Endothelial cell of umbilical vein (primary cell): ENCODE measurements around the gene CMTM2. TPM values are rescaled to one million over a fixed set of nuclear protein-coding genes. Genes with fewer than 3 reads are reported as not detected.

Experiments used
- BruUV-seq: library from RNA; stranded (reverse); fragments of 400-500 nt; replicated peaks from 2 replicates; lab custom pipeline; 2021; lab: Mats Ljungman, UMichigan
- CTCF ChIA-PET: fragments of 300-600, 350-600 bp; sonication (Branson Sonifier 250); formaldehyde crosslinking; loops from one replicate; lab custom pipeline; 2021; ENCODE audit warnings: antibody characterized with exemption, inconsistent platforms; lab: Charles Lee
- POLR2A ChIA-PET: fragments of 300-600, 350-600 bp; sonication (Branson Sonifier 250); formaldehyde crosslinking; loops from one replicate; lab custom pipeline; 2021; ENCODE audit warnings: antibody characterized with exemption, inconsistent platforms; lab: Charles Lee
- DNase-seq: peaks from one replicate; pipeline ENCODE4 v3.0.0-alpha.2; 2011; ENCODE audit warnings: low read depth, low spot score
- FAIRE-seq: peaks from 2 replicates; lab custom pipeline; 2011; peaks lifted over from hg19 to GRCh38; lab: Jason Lieb, UNC
- H2AFZ ChIP-seq: 2 replicates; pipeline ENCODE4 v1.6.0; 2012; ENCODE audit warnings: low read depth, low read length, control low read depth, inconsistent platforms
- H3K27ac ChIP-seq: 2 replicates; pipeline ENCODE4 v1.5.1; 2011; ENCODE audit warnings: low read depth, mild to moderate bottlenecking, control low read depth, low read length, moderate library complexity; ENCODE audit not compliant: insufficient read depth
- H3K27me3 ChIP-seq, 2 experiments: 2 replicates each; pipeline versions ENCODE4 v1.6.0 to v1.6.1; 2011; ENCODE audit warnings: low read length in 2 of 2, mixed read lengths in 1 of 2; ENCODE audit not compliant: control insufficient read depth in 2 of 2, insufficient read depth in 2 of 2
- H3K36me3 ChIP-seq, 2 experiments: 2 replicates in 1 of 2; 3 replicates in 1 of 2; pipeline ENCODE4 v1.5.1; 2011; ENCODE audit warnings: low read length in 2 of 2, mild to moderate bottlenecking in 1 of 2, moderate library complexity in 1 of 2; ENCODE audit not compliant: control insufficient read depth in 2 of 2, insufficient read depth in 2 of 2; ENCODE audit errors: extremely low read depth in 1 of 2
- H3K4me1 ChIP-seq: 3 replicates; pipeline ENCODE4 v1.5.1; 2011; ENCODE audit warnings: mild to moderate bottlenecking, low read length; ENCODE audit not compliant: control insufficient read depth, insufficient read depth; ENCODE audit errors: extremely low read depth
- H3K4me2 ChIP-seq: 2 replicates; pipeline ENCODE4 v1.6.1; 2011; ENCODE audit warnings: low read length, control low read depth, mixed read lengths; ENCODE audit not compliant: insufficient read depth
- H3K4me3 ChIP-seq, 3 experiments: fragments of 200-600 bp in 1 of 3; sonication (generic), shearing (Covaris generic) in 1 of 3; replicated peaks in 1 of 3; 2 replicates each; pipeline ENCODE4 v1.5.1; 2011 to 2016; ENCODE audit warnings: control low read depth in 3 of 3, low read length in 3 of 3, mild to moderate bottlenecking in 2 of 3, inconsistent platforms in 1 of 3, low read depth in 1 of 3, moderate library complexity in 1 of 3; ENCODE audit not compliant: insufficient read depth in 1 of 3
- H3K79me2 ChIP-seq: 2 replicates; pipeline ENCODE4 v1.6.0; 2012; ENCODE audit warnings: low read length, inconsistent platforms; ENCODE audit not compliant: control insufficient read depth, insufficient read depth
- H3K9ac ChIP-seq: replicated peaks from 2 replicates; pipeline ENCODE3; 2011; ENCODE audit warnings: low read length, control low read depth; ENCODE audit not compliant: insufficient read depth; ENCODE audit errors: extremely low read depth
- H3K9me1 ChIP-seq: replicated peaks from 3 replicates; pipeline ENCODE4 v1.6.0; 2011; ENCODE audit warnings: mild to moderate bottlenecking, low read length; ENCODE audit not compliant: control insufficient read depth, insufficient read depth; ENCODE audit errors: extremely low read depth
- H3K9me3 ChIP-seq: replicated peaks from 2 replicates; pipeline ENCODE4 v1.5.1; 2012; ENCODE audit warnings: low read length, inconsistent platforms; ENCODE audit not compliant: control insufficient read depth, insufficient read depth
- H4K20me1 ChIP-seq: replicated peaks from 2 replicates; pipeline ENCODE3; 2011; ENCODE audit warnings: mild to moderate bottlenecking, low read length; ENCODE audit not compliant: control insufficient read depth, insufficient read depth; ENCODE audit errors: extremely low read depth
- CTCF ChIP-seq, 2 donors: IDR thresholded peaks; 1 replicate in 1 of 2; 2 replicates in 1 of 2; pipeline ENCODE4 v1.5.1; 2011; ENCODE audit warnings: low read length in 2 of 2, mild to moderate bottlenecking in 2 of 2, moderate library complexity in 2 of 2, control low read depth in 1 of 2, inconsistent platforms in 1 of 2, low read depth in 1 of 2; ENCODE audit not compliant: insufficient read depth in 1 of 2; ENCODE audit errors: extremely low read depth in 1 of 2
- FOS ChIP-seq: IDR thresholded peaks from 2 replicates; pipeline ENCODE4 v1.6.1; 2011; ENCODE audit warnings: mild to moderate bottlenecking, low read length, moderate library complexity, borderline replicate concordance; ENCODE audit not compliant: insufficient read depth
- POLR2AphosphoS5 ChIP-seq: IDR thresholded peaks from 2 replicates; pipeline ENCODE4 v1.6.1; 2012; ENCODE audit warnings: low read depth, mild to moderate bottlenecking, control low read depth, low read length, moderate library complexity; ENCODE audit not compliant: insufficient read depth
- dilution Hi-C: fragments of 300-500 bp; cut with MboI; formaldehyde crosslinking; loops from one replicate; pipeline ENCODE4 v1.15.0; 2019; ENCODE audit warnings: low sequenced_read_pairs; ENCODE audit not compliant: extremely low pct_ligation_motif_present
- intact Hi-C: fragments of 100-400 bp; cut with micrococcal nuclease; formaldehyde crosslinking; loops from one replicate; pipeline ENCODE4 v1.10.0; 2022
- polyA plus RNA-seq, 4 experiments: library from polyadenylated mRNA; depleted of rRNA in 3 of 4; stranded (reverse) in 3 of 4; unstranded in 1 of 4; fragments of >200 nt; gene quantifications; 2 replicates each; pipeline versions ENCODE4 v1.2.1 to v1.2.3, GENCODE V29; 2011 to 2012; ENCODE audit warnings: missing spikeins in 1 of 4
- total RNA-seq: library from RNA; stranded (reverse); gene quantifications from 2 replicates; pipeline ENCODE4 v1.2.3, GENCODE V29; 2021
- TF ChIP-seq, protein P1 (sequence below): IDR thresholded peaks from 2 replicates; pipeline ENCODE4 v1.6.1; 2011; ENCODE audit not compliant: insufficient read depth, insufficient read length

CMTM2 gene
- total and polyA plus RNA-seq, 2 donors (not counting 3 experiments of a cell fraction or from before 2014, with no cell fraction given) = not detected

GRCh38 chr16:66608241-66609138 is 29.2 kb downstream of the CMTM2 start:
- Histone ChIP-seq H3K4me2 (no peak overlapping the region), H3K27me3 (no peaks in the 10 kb centered on the region), H3K36me3 (peaks cover 20 to 38% of the 10 kb centered on the region in 2 experiments), H3K9ac (no peak overlapping the region), H3K79me2 (peaks cover 30% of the 10 kb centered on the region), H4K20me1 (no peaks in the 10 kb centered on the region), H2AFZ (no peak overlapping the region), H3K4me3 (no peak overlapping the region), H3K27ac (peak overlapping the region; percentile 28), H3K4me1 (peaks cover 17% of the 10 kb centered on the region), H3K9me3 (no peaks in the 10 kb centered on the region), H3K9me1 (no peaks in the 10 kb centered on the region)
- ChIA-PET POLR2A (interaction anchor here (0.6 kb wide), 1 partner anchor 139 kb away, joined by 5 read pairs; no protein-coding TSS in a partner anchor), CTCF (interaction anchor here (0.6 to 6.3 kb wide), 75 partner anchors 9 to 318 kb away, joined by 3 to 171 read pairs (median 5); partner anchors contain the start of genes CKLF, CMTM4, DYNC1LI2 and NAE1)
- DNase-seq = peak; percentile 77
- intact Hi-C loops = loop anchor here (1.0 to 5.0 kb wide), 3 partner anchors 54 to 259 kb away; no protein-coding TSS in a partner anchor
- no TSS peak for BruUV-seq
- FAIRE-seq = peak; percentile 93
- dilution Hi-C loops = no loop called here
- TF ChIP-seq FOS = no peak
- TF ChIP-seq CTCF (IDR thresholded peaks at IDR 0.05; ENCODE audit: extremely low read depth in 1 of 2, insufficient read depth in 1 of 2, low read depth in 1 of 2, low read length in 2 of 2) = peak; percentile 99
- TF ChIP-seq POLR2AphosphoS5 = peak; percentile 41
- TF ChIP-seq, protein P1, sequence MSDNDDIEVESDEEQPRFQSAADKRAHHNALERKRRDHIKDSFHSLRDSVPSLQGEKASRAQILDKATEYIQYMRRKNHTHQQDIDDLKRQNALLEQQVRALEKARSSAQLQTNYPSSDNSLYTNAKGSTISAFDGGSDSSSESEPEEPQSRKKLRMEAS = peak; percentile 63
